Activated CD8-positive, alpha-beta memory T cell treated with anti-CD3 and anti-CD28 coated beads, Interleukin-2, amount 50 U/mL, for 1 hour (primary cell): ENCODE results near the gene CCDC102B.
"Not testable (repeated sequence)": the region's sequence is repeated elsewhere in the genome, so short reads cannot be mapped to it uniquely, and the experiment has no call there.

ENCODE experiments used
- DNase-seq: peaks from one replicate; pipeline ENCODE4 v3.0.0-alpha.2; 2020; ENCODE audit errors: extremely low read depth

Gene CCDC102B

GRCh38 chr18:68909579-68909978 is 111.7 kb downstream of the CCDC102B start:
- no peak for DNase-seq

GRCh38 chr18:68915061-68915460 is 117.2 kb downstream of the CCDC102B start:
- no peak for DNase-seq

GRCh38 chr18:68916734-68917133 is 118.9 kb downstream of the CCDC102B start:
- DNase-seq: no peak

GRCh38 chr18:68918216-68918615 is 120.3 kb downstream of the CCDC102B start:
- no peak for DNase-seq

- DNase-seq: no peak
Observed at GRCh38 chr18:68919900-68920299, 122.0 kb downstream of the CCDC102B start.

GRCh38 chr18:68922392-68922791 is 124.5 kb downstream of the CCDC102B start:
- DNase-seq: no peak

- no peak for DNase-seq
Observed at GRCh38 chr18:68925268-68925667, 127.4 kb downstream of the CCDC102B start.

GRCh38 chr18:68928762-68929675 is 131.1 kb downstream of the CCDC102B start:
- no peak for DNase-seq

GRCh38 chr18:68935686-68936085 is 137.8 kb downstream of the CCDC102B start:
- no peak for DNase-seq

GRCh38 chr18:68937029-68937599 is 139.2 kb downstream of the CCDC102B start:
- DNase-seq: no peak

- DNase-seq: no peak
Observed at GRCh38 chr18:68940039-68940438, 142.2 kb downstream of the CCDC102B start.

GRCh38 chr18:68940754-68941153 is 142.9 kb downstream of the CCDC102B start:
- no peak for DNase-seq

- DNase-seq: no peak
Observed at GRCh38 chr18:68942230-68942629, 144.3 kb downstream of the CCDC102B start.

GRCh38 chr18:68943861-68944260 is 146.0 kb downstream of the CCDC102B start:
- not testable (repeated sequence) for DNase-seq

- no peak for DNase-seq
Observed at GRCh38 chr18:68944330-68944729, 146.4 kb downstream of the CCDC102B start.

- DNase-seq: no peak
Observed at GRCh38 chr18:68944826-68945225, 146.9 kb downstream of the CCDC102B start.

- no peak for DNase-seq
Observed at GRCh38 chr18:68948622-68949021, 150.7 kb downstream of the CCDC102B start.

- DNase-seq: no peak
Observed at GRCh38 chr18:68954738-68955137, 156.9 kb downstream of the CCDC102B start.

GRCh38 chr18:68956650-68957049 is 158.8 kb downstream of the CCDC102B start:
- DNase-seq: no peak

GRCh38 chr18:68960355-68960754 is 162.5 kb downstream of the CCDC102B start:
- no peak for DNase-seq

GRCh38 chr18:68962623-68963022 is 164.7 kb downstream of the CCDC102B start:
- no peak for DNase-seq

GRCh38 chr18:68965817-68966216 is 167.9 kb downstream of the CCDC102B start:
- DNase-seq: no peak

- no peak for DNase-seq
Observed at GRCh38 chr18:68969027-68969426, 171.1 kb downstream of the CCDC102B start.
